Chondrocyte (in vitro differentiated cells): ENCODE measurements around the gene ADARB1. TPM values are rescaled to one million over a fixed set of nuclear protein-coding genes. Genes with fewer than 3 reads are reported as not detected.

Experiments
- DNase-seq: peaks from one replicate; pipeline ENCODE4 v3.0.0; 2021; ENCODE audit warnings: mixed read lengths, low spot score
- H3K27ac Mint-ChIP-seq: one replicate; pipeline ENCODE4 v1.8.0; 2021; ENCODE audit warnings: mild to moderate bottlenecking, moderate library complexity, mixed read lengths; ENCODE audit not compliant: unreplicated experiment
- H3K27me3 Mint-ChIP-seq: 2 replicates; pipeline ENCODE4 v1.8.0; 2021; ENCODE audit warnings: low read depth, mixed read lengths
- H3K36me3 Mint-ChIP-seq: 2 replicates; pipeline ENCODE4 v1.8.0; 2021; ENCODE audit warnings: low read depth, mixed read lengths
- H3K4me1 Mint-ChIP-seq: 2 replicates; pipeline ENCODE4 v1.8.0; 2021; ENCODE audit warnings: low read depth, mild to moderate bottlenecking, mixed read lengths
- H3K4me3 Mint-ChIP-seq: one replicate; pipeline ENCODE4 v1.8.0; 2021; ENCODE audit warnings: mild to moderate bottlenecking, moderate library complexity, mixed read lengths; ENCODE audit not compliant: unreplicated experiment
- H3K9me3 Mint-ChIP-seq: 2 replicates; pipeline ENCODE4 v1.8.0; 2021; ENCODE audit warnings: low read depth, mixed read lengths
- CTCF ChIP-seq: fragments of 200-600 bp; sonication (generic); IDR thresholded peaks from 2 replicates; pipeline ENCODE4 v1.5.0; 2021; ENCODE audit warnings: antibody characterized with exemption, mild to moderate bottlenecking, moderate library complexity
- total RNA-seq: library from RNA; stranded (reverse); gene quantifications from 3 replicates; pipeline ENCODE4 v1.2.1, GENCODE V29; 2021

Gene ADARB1
- total RNA-seq, 1 donor from 2014 or later: 92.8 TPM

- Mint-ChIP-seq H3K36me3 (peaks cover 75% of the 10 kb centered on the region), H3K4me1 (no peaks in the 10 kb centered on the region), H3K27ac (no peak overlapping the region), H3K27me3 (no peaks in the 10 kb centered on the region), H3K9me3 (peaks cover 33% of the 10 kb centered on the region), H3K4me3 (no peak overlapping the region)
- no peak for DNase-seq
- no peak for TF ChIP-seq CTCF
Observed at GRCh38 chr21:45184869-45185268, 110.5 kb downstream of the ADARB1 start.

GRCh38 chr21:45186709-45187108 lies 112.3 kb downstream of the ADARB1 start:
- no peak overlapping the region for H3K4me3 Mint-ChIP-seq
- DNase-seq: no peak
- no peaks in the 10 kb centered on the region for H3K4me1 Mint-ChIP-seq
- H3K27ac Mint-ChIP-seq: no peak overlapping the region
- peaks cover 77% of the 10 kb centered on the region for H3K36me3 Mint-ChIP-seq
- no peaks in the 10 kb centered on the region for H3K27me3 Mint-ChIP-seq
- TF ChIP-seq CTCF: no peak
- peaks cover 40% of the 10 kb centered on the region for H3K9me3 Mint-ChIP-seq

- Mint-ChIP-seq H3K4me1 (no peaks in the 10 kb centered on the region), H3K4me3 (no peak overlapping the region), H3K27me3 (no peaks in the 10 kb centered on the region), H3K9me3 (peaks cover 44% of the 10 kb centered on the region), H3K27ac (no peak overlapping the region), H3K36me3 (peaks cover 77% of the 10 kb centered on the region)
- no peak for DNase-seq
- TF ChIP-seq CTCF: no peak
Observed at GRCh38 chr21:45187646-45188045, 113.3 kb downstream of the ADARB1 start.

GRCh38 chr21:45190013-45190412 lies 115.6 kb downstream of the ADARB1 start:
- Mint-ChIP-seq H3K36me3 (peaks cover 82% of the 10 kb centered on the region), H3K27ac (no peak overlapping the region), H3K4me3 (no peak overlapping the region), H3K27me3 (no peaks in the 10 kb centered on the region), H3K9me3 (peaks cover 44% of the 10 kb centered on the region), H3K4me1 (no peaks in the 10 kb centered on the region)
- no peak for TF ChIP-seq CTCF
- DNase-seq: no peak

GRCh38 chr21:45192332-45192731 lies 118.0 kb downstream of the ADARB1 start:
- no peak overlapping the region for H3K27ac Mint-ChIP-seq
- DNase-seq: no peak
- H3K9me3 Mint-ChIP-seq: peaks cover 33% of the 10 kb centered on the region
- H3K4me1 Mint-ChIP-seq: no peaks in the 10 kb centered on the region
- no peak for TF ChIP-seq CTCF
- peaks cover 75% of the 10 kb centered on the region for H3K36me3 Mint-ChIP-seq
- no peak overlapping the region for H3K4me3 Mint-ChIP-seq
- no peaks in the 10 kb centered on the region for H3K27me3 Mint-ChIP-seq
